DOHH2 (cell line): ENCODE measurements around the gene PHACTR1.

Experiments used
- CTCF ChIP-seq: fragments of 200-600 bp; sonication (generic); IDR thresholded peaks from one replicate; pipeline ENCODE4 v1.5.1; 2014; ENCODE audit warnings: antibody characterized with exemption, mild to moderate bottlenecking, low read depth, low read length; ENCODE audit not compliant: poor library complexity, severe bottlenecking
- EZH2phosphoT487 ChIP-seq: fragments of 200-600 bp; sonication (generic); IDR thresholded peaks from 2 replicates; pipeline ENCODE4 v1.6.1; 2017; ENCODE audit warnings: borderline replicate concordance, mild to moderate bottlenecking, antibody characterized with exemption, low read length, moderate library complexity, mixed read lengths

- no peak for TF ChIP-seq CTCF
- TF ChIP-seq EZH2phosphoT487, result no peak
Measured at GRCh38 chr6:13058051-13058450, 341.5 kb downstream of the PHACTR1 start.
